Mucosa of rectum (tissue), 2 donors: ENCODE results near the gene LSM7.

Experiments used
- H3K27ac ChIP-seq, 2 donors: one replicate each; pipeline ENCODE4 v1.7.0; 2013; ENCODE audit warnings: inconsistent platforms in 2 of 2, low read depth in 2 of 2, low read length in 2 of 2
- H3K27me3 ChIP-seq, 2 donors: one replicate each; pipeline ENCODE4 v1.7.0; 2013; ENCODE audit warnings: low read length in 2 of 2; ENCODE audit not compliant: control insufficient read depth in 2 of 2, insufficient read depth in 2 of 2
- H3K36me3 ChIP-seq, 2 donors: one replicate each; pipeline ENCODE4 v1.7.0; 2013; ENCODE audit warnings: low read length in 2 of 2; ENCODE audit not compliant: control insufficient read depth in 2 of 2, insufficient read depth in 2 of 2
- H3K4me1 ChIP-seq, 2 donors: one replicate each; pipeline ENCODE4 v1.7.0; 2013; ENCODE audit warnings: low read length in 2 of 2, mild to moderate bottlenecking in 1 of 2; ENCODE audit not compliant: control insufficient read depth in 2 of 2, insufficient read depth in 2 of 2
- H3K4me3 ChIP-seq, 2 donors: one replicate each; pipeline ENCODE4 v1.7.0; 2013; ENCODE audit warnings: low read length in 2 of 2
- H3K9ac ChIP-seq, 2 donors: one replicate each; pipeline ENCODE4 v1.7.0; 2013; ENCODE audit warnings: low read length in 2 of 2, low read depth in 1 of 2, mild to moderate bottlenecking in 1 of 2
- H3K9me3 ChIP-seq, 2 donors: one replicate each; pipeline ENCODE4 v1.7.0; 2013; ENCODE audit warnings: low read length in 2 of 2; ENCODE audit not compliant: control insufficient read depth in 2 of 2
- donor health status: healthy.
- donor health status: Normal muscosa, but diverticular disease.

The LSM7 gene

DNA sequence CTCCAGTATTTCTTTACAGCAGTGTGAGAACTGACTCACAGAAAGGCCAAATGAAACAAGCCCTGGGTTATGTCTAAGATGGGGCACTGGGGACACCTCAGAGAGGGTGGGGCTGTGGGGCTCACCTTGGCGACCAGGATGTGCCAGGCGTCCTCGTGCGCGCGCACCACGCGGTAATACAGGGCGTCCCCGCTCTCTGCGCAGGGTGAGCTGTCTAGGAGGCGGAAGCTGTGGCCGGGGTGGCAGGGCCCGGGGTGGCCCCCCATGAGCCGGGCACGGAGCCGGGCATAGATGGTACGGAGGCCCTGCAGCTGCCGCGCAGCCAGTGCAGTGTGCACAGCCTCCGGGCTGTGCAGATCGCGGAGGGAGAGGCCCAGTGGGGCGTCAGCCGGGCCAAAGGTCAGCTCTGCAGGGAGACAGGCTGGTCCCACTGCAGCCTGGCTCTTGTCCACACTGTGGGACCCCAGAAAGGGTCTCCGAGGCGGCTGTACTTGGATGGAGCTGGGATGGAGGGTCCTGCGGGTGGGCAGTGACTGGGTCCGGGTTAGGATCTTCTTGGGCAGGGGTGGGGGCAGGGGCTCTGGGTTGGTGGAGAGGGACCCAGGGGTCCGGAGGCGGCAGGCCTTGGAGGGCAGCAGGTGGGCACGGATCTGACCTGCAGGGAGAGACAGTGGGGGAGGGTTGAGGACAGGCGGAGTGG lies 49.8 kb downstream of the LSM7 start:
- H3K4me3 ChIP-seq = no peak overlapping the region
- H3K36me3 ChIP-seq = peaks cover 0 to 2% of the 10 kb centered on the region in 2 donors
- H3K4me1 ChIP-seq = peaks cover 20 to 36% of the 10 kb centered on the region in 2 donors
- no peak overlapping the region for H3K9ac ChIP-seq
- no peaks in the 10 kb centered on the region for H3K9me3 ChIP-seq
- H3K27ac ChIP-seq = peak overlapping the region in 1 of 2 donors; percentile 7
- peaks cover 0 to 3% of the 10 kb centered on the region in 2 donors for H3K27me3 ChIP-seq

GRCh38 chr19:2277138-2277537 lies 51.2 kb downstream of the LSM7 start:
- H3K9me3 ChIP-seq = no peaks in the 10 kb centered on the region
- no peak overlapping the region for H3K27ac ChIP-seq
- H3K9ac ChIP-seq = no peak overlapping the region
- peaks cover 30 to 47% of the 10 kb centered on the region in 2 donors for H3K4me1 ChIP-seq
- peaks cover 0 to 3% of the 10 kb centered on the region in 2 donors for H3K27me3 ChIP-seq
- peaks cover 4 to 12% of the 10 kb centered on the region in 2 donors for H3K36me3 ChIP-seq
- H3K4me3 ChIP-seq = no peak overlapping the region

- no peak overlapping the region for H3K4me3 ChIP-seq
- no peaks in the 10 kb centered on the region for H3K9me3 ChIP-seq
- peaks cover 30 to 47% of the 10 kb centered on the region in 2 donors for H3K4me1 ChIP-seq
- H3K27ac ChIP-seq = peak overlapping the region; percentile 56 to 58
- no peak overlapping the region for H3K9ac ChIP-seq
- no peaks in the 10 kb centered on the region for H3K27me3 ChIP-seq
- H3K36me3 ChIP-seq = peaks cover 9 to 16% of the 10 kb centered on the region in 2 donors
Measured at GRCh38 chr19:2276429-2276986, 51.9 kb downstream of the LSM7 start.

GRCh38 chr19:2275588-2276428 lies 52.6 kb downstream of the LSM7 start:
- Histone ChIP-seq H3K4me1 (peaks cover 36 to 53% of the 10 kb centered on the region in 2 donors), H3K27ac (peak overlapping the region; percentile 58), H3K36me3 (peaks cover 11 to 16% of the 10 kb centered on the region in 2 donors), H3K4me3 (no peak overlapping the region), H3K27me3 (no peaks in the 10 kb centered on the region), H3K9ac (peak overlapping the region in 1 of 2 donors; percentile 57), H3K9me3 (no peaks in the 10 kb centered on the region)

DNA sequence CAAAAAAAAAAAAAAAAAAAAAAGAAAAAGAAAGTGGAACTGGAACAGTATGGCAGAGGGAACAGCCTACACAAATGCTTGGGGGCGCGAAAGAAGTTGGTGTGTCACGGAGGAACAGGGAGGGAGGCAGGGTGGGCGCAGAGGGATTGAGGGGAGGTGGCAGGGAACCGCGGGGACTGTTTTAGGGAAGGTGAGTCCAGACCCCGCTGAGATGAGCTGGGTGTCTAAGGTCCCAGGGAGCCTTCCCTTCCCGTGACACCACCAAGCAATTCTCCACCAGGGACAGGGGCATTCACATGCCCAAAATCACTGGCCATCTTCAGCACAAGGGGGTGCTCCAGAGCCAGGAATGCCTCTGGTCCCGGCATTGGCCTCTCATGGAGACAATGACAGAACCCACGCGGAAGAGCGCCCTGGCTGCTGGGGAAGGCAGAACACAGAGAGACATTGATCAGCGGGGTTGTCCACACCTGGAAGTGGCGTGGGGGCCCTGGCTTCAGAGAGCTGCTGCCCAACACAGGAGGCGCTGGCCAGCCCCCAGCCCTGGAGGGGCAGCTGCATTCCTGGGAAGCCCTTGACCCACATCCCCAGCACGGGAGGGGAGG lies 53.4 kb downstream of the LSM7 start:
- Histone ChIP-seq H3K4me1 (peaks cover 36 to 53% of the 10 kb centered on the region in 2 donors), H3K4me3 (no peak overlapping the region), H3K27me3 (no peaks in the 10 kb centered on the region), H3K36me3 (peaks cover 11 to 16% of the 10 kb centered on the region in 2 donors), H3K27ac (peak overlapping the region in 1 of 2 donors; percentile 58), H3K9ac (peak overlapping the region in 1 of 2 donors; percentile 57), H3K9me3 (no peaks in the 10 kb centered on the region)

- H3K27me3 ChIP-seq = no peaks in the 10 kb centered on the region
- H3K9me3 ChIP-seq = no peaks in the 10 kb centered on the region
- H3K4me3 ChIP-seq = peak overlapping the region in 1 of 2 donors; percentile 15
- peak overlapping the region; percentile 78 to 82 for H3K27ac ChIP-seq
- H3K9ac ChIP-seq = peak overlapping the region in 1 of 2 donors; percentile 34
- H3K4me1 ChIP-seq = peaks cover 36 to 53% of the 10 kb centered on the region in 2 donors
- H3K36me3 ChIP-seq = peaks cover 11 to 16% of the 10 kb centered on the region in 2 donors
Measured at GRCh38 chr19:2274185-2274711, 54.1 kb downstream of the LSM7 start.

GRCh38 chr19:2273356-2274184 lies 54.8 kb downstream of the LSM7 start:
- peaks cover 36 to 52% of the 10 kb centered on the region in 2 donors for H3K4me1 ChIP-seq
- peak overlapping the region in 1 of 2 donors; percentile 65 for H3K9ac ChIP-seq
- H3K9me3 ChIP-seq = no peaks in the 10 kb centered on the region
- peaks cover 11 to 16% of the 10 kb centered on the region in 2 donors for H3K36me3 ChIP-seq
- peak overlapping the region in 1 of 2 donors; percentile 48 for H3K4me3 ChIP-seq
- peak overlapping the region; percentile 78 to 82 for H3K27ac ChIP-seq
- H3K27me3 ChIP-seq = no peaks in the 10 kb centered on the region
